Testis (tissue), 3 donors: Measurements from ENCODE around the gene SLIT3. TPM values are rescaled to one million over a fixed set of nuclear protein-coding genes. Genes with fewer than 3 reads are reported as not detected.

Experiments used
- DNase-seq: peaks from one replicate; pipeline ENCODE4 v3.0.0-alpha.2; 2019
- H3K27ac ChIP-seq, 2 donors: fragments of 200-600 bp; sonication (generic); one replicate each; pipeline ENCODE4 v1.5.1; 2019
- H3K27me3 ChIP-seq: fragments of 200-600 bp; sonication (generic); one replicate; pipeline ENCODE4 v1.5.1; 2019
- H3K36me3 ChIP-seq: fragments of 200-600 bp; sonication (generic); one replicate; pipeline ENCODE4 v1.5.1; 2017; ENCODE audit warnings: low read depth; ENCODE audit errors: missing control alignments
- H3K4me1 ChIP-seq: fragments of 200-600 bp; sonication (generic); one replicate; pipeline ENCODE4 v1.5.1; 2019
- H3K4me3 ChIP-seq, 2 donors: fragments of 200-600 bp; sonication (generic); one replicate each; pipeline ENCODE4 v1.5.1; 2017 to 2019
- H3K9me3 ChIP-seq: fragments of 200-600 bp; sonication (generic); one replicate; pipeline ENCODE4 v1.5.1; 2017
- CTCF ChIP-seq, 3 experiments: fragments of 450-650 bp in 2 of 3; fragments of 200-600 bp in 1 of 3; sonication (generic) in 1 of 3; IDR thresholded peaks; one replicate each; pipeline ENCODE4 v1.5.1; 2016 to 2019; ENCODE audit warnings: antibody characterized with exemption in 3 of 3, mild to moderate bottlenecking in 2 of 3, moderate library complexity in 1 of 3
- POLR2A ChIP-seq: fragments of 450-650 bp; IDR thresholded peaks from one replicate; pipeline ENCODE4 v1.6.1; 2017; ENCODE audit warnings: antibody characterized with exemption, mild to moderate bottlenecking, moderate library complexity
- WGBS, 2 donors: methylation state at CpG; one replicate each; pipeline ENCODE4 v1.1.5; 2018; 5-methylcytosine and 5-hydroxymethylcytosine counted together
- intact Hi-C: fragments of 100-400 bp; cut with DNase I; formaldehyde crosslinking; loops from one replicate; pipeline ENCODE4 v1.15.1; 2023; ENCODE audit warnings: low total_unique reads
- polyA plus RNA-seq: library from polyadenylated mRNA; stranded (reverse); fragments of 350-450 nt; fragmentation: Illumina TruSeq; extraction: RNeasy Lipid Tissue Mini Kit (QIAGEN cat#74804); gene quantifications from one replicate; pipeline ENCODE4 v1.2.3, GENCODE V29; 2014; ENCODE audit warnings: low read depth, low replicate concordance; ENCODE audit not compliant: insufficient read depth
- total RNA-seq, 2 donors: library from RNA; depleted of rRNA; stranded (reverse); fragments of >200 nt; gene quantifications; one replicate each; pipeline ENCODE4 v1.2.3, GENCODE V29; 2016

SLIT3 gene
- total and polyA plus RNA-seq, 3 donors from 2014 or later: 4.8 to 23.2 (median 7.8) TPM

- no peak overlapping the region for H3K27ac ChIP-seq
- TF ChIP-seq CTCF (IDR thresholded peaks at IDR 0.05) (no peak), POLR2A (no peak)
- H3K4me1 ChIP-seq: no peaks in the 10 kb centered on the region
- WGBS, 2 donors: 52 to 71% methylated on average over 1 of the region's 1 CpG
- DNase-seq: no peak
- no peaks in the 10 kb centered on the region for H3K36me3 ChIP-seq
- no peak overlapping the region for H3K4me3 ChIP-seq
- H3K9me3 ChIP-seq: no peaks in the 10 kb centered on the region
- intact Hi-C loops: no loop called here
- H3K27me3 ChIP-seq: no peaks in the 10 kb centered on the region
Measured at GRCh38 chr5:168860081-168860480, 440.9 kb downstream of the SLIT3 start.

- DNase-seq: no peak
- intact Hi-C loops: no loop called here
- Histone ChIP-seq H3K9me3 (no peaks in the 10 kb centered on the region), H3K27ac (no peak overlapping the region), H3K27me3 (no peaks in the 10 kb centered on the region), H3K4me1 (no peaks in the 10 kb centered on the region), H3K4me3 (no peak overlapping the region), H3K36me3 (no peaks in the 10 kb centered on the region)
- TF ChIP-seq POLR2A: no peak
- no peak for TF ChIP-seq CTCF (IDR thresholded peaks at IDR 0.05)
- 78 to 84% methylated on average over 4 of the region's 4 CpGs for WGBS, 2 donors
Measured at GRCh38 chr5:168859471-168859870, 441.5 kb downstream of the SLIT3 start.

- no peaks in the 10 kb centered on the region for H3K36me3 ChIP-seq
- H3K4me1 ChIP-seq: no peaks in the 10 kb centered on the region
- intact Hi-C loops: no loop called here
- no peak overlapping the region for H3K4me3 ChIP-seq
- H3K27me3 ChIP-seq: no peaks in the 10 kb centered on the region
- H3K27ac ChIP-seq: no peak overlapping the region
- no peak for TF ChIP-seq POLR2A
- no peak for TF ChIP-seq CTCF (IDR thresholded peaks at IDR 0.05)
- no peaks in the 10 kb centered on the region for H3K9me3 ChIP-seq
- DNase-seq: no peak
- WGBS, 2 donors: 81 to 83% methylated on average over 6 of the region's 6 CpGs
Measured at GRCh38 chr5:168858994-168859393, 441.9 kb downstream of the SLIT3 start.

GRCh38 chr5:168858371-168858770 lies 442.6 kb downstream of the SLIT3 start:
- intact Hi-C loops: no loop called here
- no peaks in the 10 kb centered on the region for H3K36me3 ChIP-seq
- H3K9me3 ChIP-seq: no peaks in the 10 kb centered on the region
- H3K4me1 ChIP-seq: no peaks in the 10 kb centered on the region
- 87 to 91% methylated on average over 4 of the region's 4 CpGs for WGBS, 2 donors
- H3K27ac ChIP-seq: no peak overlapping the region
- H3K4me3 ChIP-seq: no peak overlapping the region
- no peak for DNase-seq
- TF ChIP-seq CTCF (IDR thresholded peaks at IDR 0.05) (no peak), POLR2A (no peak)
- no peaks in the 10 kb centered on the region for H3K27me3 ChIP-seq

- 83 to 94% methylated on average over 5 of the region's 5 CpGs for WGBS, 2 donors
- Histone ChIP-seq H3K27ac (no peak overlapping the region), H3K36me3 (no peaks in the 10 kb centered on the region), H3K9me3 (no peaks in the 10 kb centered on the region), H3K4me1 (no peaks in the 10 kb centered on the region), H3K4me3 (no peak overlapping the region), H3K27me3 (no peaks in the 10 kb centered on the region)
- intact Hi-C loops: no loop called here
- TF ChIP-seq POLR2A (no peak), CTCF (IDR thresholded peaks at IDR 0.05) (no peak)
- DNase-seq: no peak
Measured at GRCh38 chr5:168853972-168854371, 447.0 kb downstream of the SLIT3 start.
